MM.1S (cell line): ENCODE measurements around the gene MAD1L1.

Experiments used
- DNase-seq: peaks from one replicate; pipeline ENCODE4 v3.0.0-alpha.2; 2015
- H2AFZ ChIP-seq: fragments of 300-600 bp; sonication (generic); 2 replicates; pipeline ENCODE4 v1.6.0; 2016; ENCODE audit warnings: antibody characterized with exemption, low read length
- H3F3A ChIP-seq: fragments of 300-600 bp; sonication (generic); 2 replicates; pipeline ENCODE4 v1.6.1; 2016; ENCODE audit warnings: mild to moderate bottlenecking, antibody characterized with exemption, low read length, moderate library complexity, mixed read lengths; ENCODE audit not compliant: insufficient read depth
- H3K27ac ChIP-seq: fragments of 300-600 bp; sonication (generic); 2 replicates; pipeline ENCODE4 v1.5.1; 2016; ENCODE audit warnings: mild to moderate bottlenecking, low read length
- H3K27me3 ChIP-seq: fragments of 300-600 bp; sonication (generic); replicated peaks from 2 replicates; pipeline ENCODE4 v1.6.0; 2016; ENCODE audit warnings: low read length; ENCODE audit not compliant: insufficient read depth
- H3K36me3 ChIP-seq: fragments of 300-600 bp; sonication (generic); replicated peaks from 2 replicates; pipeline ENCODE4 v1.6.1; 2016; ENCODE audit warnings: mild to moderate bottlenecking, low read length, mixed read lengths; ENCODE audit not compliant: insufficient read depth
- H3K4me1 ChIP-seq: fragments of 300-600 bp; sonication (generic); 2 replicates; pipeline ENCODE4 v1.6.1; 2016; ENCODE audit warnings: low read length, mixed read lengths
- H3K4me2 ChIP-seq: fragments of 300-600 bp; sonication (generic); 2 replicates; pipeline ENCODE4 v1.6.0; 2016; ENCODE audit warnings: low read depth, low read length
- H3K4me3 ChIP-seq: fragments of 300-600 bp; sonication (generic); 2 replicates; pipeline ENCODE4 v1.5.1; 2016; ENCODE audit warnings: low read length, mixed read lengths
- H3K79me2 ChIP-seq: fragments of 300-600 bp; sonication (generic); 2 replicates; pipeline ENCODE4 v1.6.1; 2016; ENCODE audit warnings: mixed run types, low read length, mixed read lengths
- H3K9ac ChIP-seq: fragments of 300-600 bp; sonication (generic); 2 replicates; pipeline ENCODE4 v1.6.1; 2016; ENCODE audit warnings: low read length, mixed read lengths
- H3K9me2 ChIP-seq: fragments of 300-600 bp; sonication (generic); replicated peaks from 2 replicates; pipeline ENCODE4 v1.6.1; 2016; ENCODE audit warnings: mild to moderate bottlenecking, low read length, mixed read lengths; ENCODE audit not compliant: insufficient read depth
- H3K9me3 ChIP-seq: fragments of 300-600 bp; sonication (generic); replicated peaks from 2 replicates; pipeline ENCODE4 v1.6.1; 2016; ENCODE audit warnings: mild to moderate bottlenecking, low read length, mixed read lengths; ENCODE audit not compliant: insufficient read depth
- H4K20me1 ChIP-seq: fragments of 300-600 bp; sonication (generic); 2 replicates; pipeline ENCODE4 v1.6.1; 2016; ENCODE audit warnings: mild to moderate bottlenecking, low read length, moderate library complexity, mixed read lengths; ENCODE audit not compliant: insufficient read depth
- CTCF ChIP-seq: fragments of 300-600 bp; sonication (generic); IDR thresholded peaks from 2 replicates; pipeline ENCODE4 v1.5.1; 2016; ENCODE audit warnings: antibody characterized with exemption, low read length, mixed read lengths
- EZH2 ChIP-seq: fragments of 300-600 bp; sonication (generic); optimal IDR thresholded peaks from 2 replicates; pipeline ENCODE3; 2017; ENCODE audit warnings: low read depth, mild to moderate bottlenecking, antibody characterized with exemption, low read length, mixed read lengths
- EZH2phosphoT487 ChIP-seq: fragments of 300-600 bp; sonication (generic); IDR thresholded peaks from 2 replicates; pipeline ENCODE4 v1.6.1; 2018; ENCODE audit warnings: antibody characterized with exemption, low read length

Gene MAD1L1

GRCh38 chr7:1948887-1949680 is 283.7 kb downstream of the MAD1L1 start:
- H3F3A ChIP-seq: no peaks in the 10 kb centered on the region
- H3K9me2 ChIP-seq: no peaks in the 10 kb centered on the region
- no peak overlapping the region for H3K4me3 ChIP-seq
- no peaks in the 10 kb centered on the region for H3K79me2 ChIP-seq
- H3K27me3 ChIP-seq: no peaks in the 10 kb centered on the region
- TF ChIP-seq EZH2 (no peak), EZH2phosphoT487 (no peak), CTCF (no peak)
- no peak overlapping the region for H3K27ac ChIP-seq
- H3K9me3 ChIP-seq: no peaks in the 10 kb centered on the region
- H2AFZ ChIP-seq: no peak overlapping the region
- no peak overlapping the region for H3K9ac ChIP-seq
- H3K36me3 ChIP-seq: no peaks in the 10 kb centered on the region
- no peaks in the 10 kb centered on the region for H4K20me1 ChIP-seq
- DNase-seq: no peak
- H3K4me1 ChIP-seq: no peaks in the 10 kb centered on the region
- H3K4me2 ChIP-seq: no peak overlapping the region

DNA sequence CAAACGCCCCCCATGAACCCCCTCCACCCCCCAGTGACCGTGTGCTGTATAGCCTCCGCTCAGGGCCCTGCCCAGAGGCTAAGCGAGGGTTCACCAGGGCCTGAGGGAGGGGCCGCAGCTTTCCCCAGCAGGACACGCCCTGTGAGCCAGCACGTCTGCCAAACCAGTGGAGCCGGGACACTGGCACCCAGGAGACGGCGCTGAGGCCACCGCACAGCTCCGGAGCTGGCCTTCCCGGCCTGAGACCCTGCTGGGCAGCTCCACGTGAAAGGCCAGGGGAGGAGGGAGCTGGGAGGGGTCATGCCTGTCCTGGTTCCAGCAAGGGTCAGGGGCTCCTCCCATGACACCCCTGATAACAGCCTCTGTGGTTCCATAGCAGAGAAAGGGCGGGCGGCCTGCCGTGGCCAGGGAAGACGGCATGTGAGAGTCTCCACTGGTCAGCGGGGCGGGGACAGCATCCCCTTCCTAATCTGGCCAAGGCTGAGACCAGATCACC is 284.4 kb downstream of the MAD1L1 start:
- no peaks in the 10 kb centered on the region for H3K36me3 ChIP-seq
- H3K4me2 ChIP-seq: no peak overlapping the region
- no peaks in the 10 kb centered on the region for H3F3A ChIP-seq
- DNase-seq: no peak
- H3K4me1 ChIP-seq: no peaks in the 10 kb centered on the region
- H3K4me3 ChIP-seq: no peak overlapping the region
- no peaks in the 10 kb centered on the region for H3K79me2 ChIP-seq
- no peaks in the 10 kb centered on the region for H3K9me3 ChIP-seq
- H3K9ac ChIP-seq: no peak overlapping the region
- H3K9me2 ChIP-seq: no peaks in the 10 kb centered on the region
- no peak overlapping the region for H3K27ac ChIP-seq
- H4K20me1 ChIP-seq: no peaks in the 10 kb centered on the region
- TF ChIP-seq EZH2phosphoT487 (no peak), EZH2 (no peak), CTCF (no peak)
- H2AFZ ChIP-seq: no peak overlapping the region
- no peaks in the 10 kb centered on the region for H3K27me3 ChIP-seq

DNA sequence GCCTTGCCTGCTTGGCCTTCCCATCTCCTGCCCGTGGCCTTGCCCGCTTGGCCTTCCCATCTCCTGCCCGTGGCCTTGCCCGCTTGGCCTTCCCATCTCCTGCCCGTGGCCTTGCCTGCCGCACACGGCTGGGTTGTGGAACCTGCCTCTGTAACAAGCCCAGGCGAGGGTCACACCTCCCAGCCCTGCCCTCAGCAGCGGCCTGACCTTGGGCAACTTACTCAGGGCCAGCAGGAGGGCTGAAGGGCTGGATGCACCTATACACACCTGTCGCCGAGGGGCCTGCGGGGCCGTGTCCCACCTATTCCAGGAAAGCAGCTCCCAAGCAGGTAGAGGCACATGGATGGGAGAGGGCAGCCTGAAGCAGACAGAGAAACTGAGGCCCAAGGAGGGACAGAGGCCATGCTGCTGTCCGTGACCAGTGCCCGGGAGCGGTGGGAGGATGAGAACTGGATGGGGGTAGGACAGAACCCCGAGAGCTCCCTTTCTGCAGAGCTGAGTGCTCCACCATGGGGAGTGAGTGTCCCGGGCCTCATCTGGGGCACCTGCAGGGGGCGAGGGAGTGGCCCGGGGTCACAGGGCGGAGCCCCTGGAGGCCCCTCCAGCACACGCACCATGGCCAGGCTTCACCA is 285.0 kb downstream of the MAD1L1 start:
- H3K4me1 ChIP-seq: no peaks in the 10 kb centered on the region
- DNase-seq: no peak
- no peak overlapping the region for H2AFZ ChIP-seq
- no peaks in the 10 kb centered on the region for H3K9me2 ChIP-seq
- no peaks in the 10 kb centered on the region for H3F3A ChIP-seq
- no peak overlapping the region for H3K9ac ChIP-seq
- TF ChIP-seq CTCF: no peak
- no peak for TF ChIP-seq EZH2
- TF ChIP-seq EZH2phosphoT487: no peak
- no peaks in the 10 kb centered on the region for H3K27me3 ChIP-seq
- H3K4me3 ChIP-seq: no peak overlapping the region
- H3K9me3 ChIP-seq: no peaks in the 10 kb centered on the region
- H4K20me1 ChIP-seq: no peaks in the 10 kb centered on the region
- H3K27ac ChIP-seq: no peak overlapping the region
- H3K79me2 ChIP-seq: no peaks in the 10 kb centered on the region
- H3K4me2 ChIP-seq: no peak overlapping the region
- no peaks in the 10 kb centered on the region for H3K36me3 ChIP-seq
